GM19438 (cell line): ENCODE results near the gene RAD54L.

ENCODE experiments used
- ATAC-seq: cut with Tn5 transposase; IDR thresholded peaks from one replicate; pipeline ENCODE4 v1.9.1; 2021; ENCODE audit warnings: low read depth; ENCODE audit not compliant: unreplicated experiment

The RAD54L gene

DNA sequence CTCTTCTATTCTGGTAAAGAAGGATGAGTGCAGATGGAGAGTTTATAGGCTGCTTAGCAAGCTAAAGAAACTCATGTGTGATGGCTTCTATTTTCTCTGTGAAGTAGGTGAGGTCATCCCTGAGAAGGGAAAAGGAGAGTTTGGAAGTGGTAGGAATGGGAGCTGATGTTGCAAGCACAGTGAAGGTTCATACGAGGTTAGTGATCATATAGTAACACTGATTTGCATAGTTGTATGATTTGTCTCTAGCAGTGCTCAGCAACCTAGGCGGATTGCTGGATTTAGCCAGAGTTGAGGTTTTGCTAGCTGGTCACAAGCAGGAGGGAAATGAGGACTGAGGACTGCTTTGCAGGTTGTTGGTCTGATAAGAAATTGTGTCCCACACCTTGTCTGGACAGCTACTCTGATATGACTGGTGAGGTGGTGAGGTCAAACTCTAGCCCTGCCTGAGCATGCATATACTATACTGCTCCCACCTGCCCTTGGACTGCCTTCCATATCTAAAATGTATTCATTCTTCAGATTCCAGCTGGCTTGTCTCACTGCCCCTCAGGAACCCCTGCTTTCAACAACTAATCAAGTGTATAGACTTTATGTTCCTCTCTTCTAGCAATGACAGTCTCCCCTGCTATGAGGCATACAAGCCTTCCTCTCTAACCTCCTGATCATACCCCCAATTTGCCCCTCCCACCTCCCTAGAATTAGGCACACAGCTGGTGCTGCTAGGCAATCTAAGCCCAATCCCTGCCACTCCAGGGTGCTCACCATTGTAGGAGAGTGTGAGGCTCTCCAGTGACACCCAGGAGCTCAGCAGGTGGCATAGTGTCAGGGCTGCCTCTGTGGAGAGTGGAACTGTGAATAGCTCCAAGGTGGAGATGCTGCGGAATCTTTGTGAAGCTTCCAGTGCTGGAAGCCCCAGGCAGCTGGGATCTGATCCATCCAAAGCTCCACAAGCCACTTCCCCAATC, 37.3 kb downstream of the RAD54L start:
- no peak for ATAC-seq

DNA sequence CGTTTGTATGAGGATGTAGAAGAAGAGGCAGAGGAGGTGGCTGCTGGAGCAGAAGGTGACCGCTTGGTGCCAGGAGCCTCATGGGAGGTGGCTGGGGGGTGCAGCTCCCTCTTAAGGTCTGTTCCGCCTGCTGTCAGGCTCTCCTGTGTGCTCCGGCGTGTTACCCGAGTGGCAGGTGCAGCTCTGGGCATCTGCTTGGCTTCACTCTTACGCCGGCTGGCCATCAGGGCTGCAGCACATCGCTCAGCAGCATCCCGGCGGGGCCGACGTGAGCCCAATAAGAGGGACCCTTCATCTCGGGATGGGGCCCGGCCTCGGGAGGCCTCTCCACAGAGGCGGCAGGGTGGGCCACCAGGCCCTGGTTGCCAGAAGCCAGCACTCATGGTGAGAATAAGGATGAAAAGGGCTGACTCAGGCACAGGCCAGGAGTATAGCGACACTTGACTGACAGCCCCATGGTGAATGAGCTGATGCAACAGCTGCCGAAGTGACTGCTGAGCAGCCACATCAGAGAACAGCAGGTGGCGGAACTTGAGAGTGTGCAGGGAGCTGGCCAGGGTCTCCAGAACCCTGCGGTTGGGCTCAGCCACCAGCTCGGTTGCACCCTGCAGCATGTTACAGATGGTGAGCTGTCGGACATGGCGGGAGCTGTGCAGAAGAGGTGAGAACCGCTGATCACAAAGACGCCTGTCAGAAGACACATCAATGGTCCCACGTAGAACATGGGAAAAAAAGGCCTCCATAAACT, 38.3 kb downstream of the RAD54L start:
- no peak for ATAC-seq

- no peak for ATAC-seq
Measured at GRCh38 chr1:46288485-46289133, 41.0 kb downstream of the RAD54L start.

GRCh38 chr1:46289134-46289494, 41.6 kb downstream of the RAD54L start:
- ATAC-seq: no peak

DNA sequence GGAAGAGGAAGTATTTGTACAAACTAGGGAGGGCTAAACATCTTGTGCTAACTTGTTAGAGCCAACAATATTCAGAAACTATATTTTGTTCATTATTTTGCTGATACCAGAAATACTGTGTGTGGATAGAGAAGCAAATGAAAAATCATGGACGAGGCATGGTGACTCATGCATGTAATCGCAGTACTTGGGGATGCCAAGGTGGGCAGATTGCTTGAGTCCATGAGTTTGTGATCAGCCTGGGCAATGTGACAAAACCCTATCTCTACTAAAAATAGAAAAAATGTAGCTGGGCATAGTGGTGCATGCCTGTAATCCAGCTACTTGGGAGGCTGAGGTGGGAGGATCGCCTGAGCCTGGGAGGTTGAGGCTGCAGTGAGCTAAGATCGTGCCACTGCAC, 42.4 kb downstream of the RAD54L start:
- ATAC-seq: no peak

DNA sequence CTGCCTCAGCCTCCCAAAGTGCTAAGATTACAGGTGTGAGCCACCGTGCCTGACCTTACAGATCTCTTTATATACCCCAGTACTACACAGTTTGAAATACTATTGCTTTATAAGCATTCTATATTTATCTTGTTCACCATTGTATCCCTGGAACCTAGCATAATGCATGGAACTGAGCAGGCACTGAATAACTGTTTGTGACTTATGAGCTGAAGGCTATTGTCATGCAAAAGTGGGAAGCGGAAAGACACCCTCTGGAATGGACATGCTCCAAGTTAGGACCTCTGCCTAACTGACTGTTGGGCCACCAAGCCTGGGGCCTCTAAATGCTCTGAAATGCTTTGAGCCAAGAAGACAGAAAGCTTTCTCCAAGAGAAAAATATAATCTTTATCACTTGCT, 47.7 kb downstream of the RAD54L start:
- ATAC-seq: no peak

GRCh38 chr1:46298387-46298786, 50.8 kb downstream of the RAD54L start:
- ATAC-seq: no peak

GRCh38 chr1:46300673-46301405, 53.3 kb downstream of the RAD54L start:
- no peak for ATAC-seq

- ATAC-seq: no peak
Measured at GRCh38 chr1:46301406-46301807, 53.8 kb downstream of the RAD54L start.

- no peak for ATAC-seq
Measured at GRCh38 chr1:46301808-46302640, 54.5 kb downstream of the RAD54L start.

- no peak for ATAC-seq
Measured at GRCh38 chr1:46302641-46303037, 55.1 kb downstream of the RAD54L start.

DNA sequence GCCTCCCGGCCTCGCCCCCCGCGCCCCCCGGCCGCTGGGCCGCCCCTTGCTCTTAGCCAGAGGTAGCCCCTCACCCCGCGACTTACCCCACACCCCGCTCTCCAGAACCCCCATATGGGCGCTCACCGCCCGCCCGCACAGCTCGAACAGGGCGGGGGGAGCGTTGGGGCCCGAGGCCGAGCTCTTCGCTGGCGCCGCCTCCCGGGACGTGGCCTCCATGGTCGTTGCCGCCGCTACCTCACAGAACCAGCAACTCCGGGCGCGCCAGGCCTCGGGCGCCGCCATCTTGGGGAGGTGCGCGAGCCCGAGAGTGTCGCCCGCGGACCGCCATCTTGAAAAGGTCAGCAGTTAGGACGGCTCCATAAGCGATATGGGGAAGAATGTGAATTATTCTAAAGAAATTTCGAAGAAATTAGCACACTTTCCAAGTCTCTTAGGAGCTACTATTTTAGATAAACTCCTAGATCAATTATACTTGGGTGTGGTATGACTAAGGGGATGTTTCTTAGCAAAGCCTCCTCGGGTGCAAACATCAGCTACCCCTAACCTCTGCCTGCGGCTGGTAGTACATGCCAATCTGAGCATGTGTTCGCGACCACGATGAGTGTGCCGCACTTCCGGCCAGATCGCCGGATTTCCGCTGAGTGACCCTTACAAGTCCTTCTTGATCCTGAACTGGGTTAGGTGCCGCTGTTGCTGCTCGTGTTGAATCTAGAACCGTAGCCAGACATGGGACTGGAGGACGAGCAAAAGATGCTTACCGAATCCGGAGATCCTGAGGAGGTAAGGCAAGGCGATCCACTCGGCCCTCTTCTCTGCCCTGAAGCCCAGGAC, 55.7 kb downstream of the RAD54L start, which contains the start of the genes LRRC41 and UQCRH:
TSS of gene LRRC41 (minus strand) at position 579 of the 834 bp plus-strand sequence. CDS start at position 285, 294 bp downstream.
TSS of gene UQCRH (plus strand) at position 661 of the 834 bp plus-strand sequence. CDS start at position 730, 69 bp downstream.
- ATAC-seq: peak; percentile 65

DNA sequence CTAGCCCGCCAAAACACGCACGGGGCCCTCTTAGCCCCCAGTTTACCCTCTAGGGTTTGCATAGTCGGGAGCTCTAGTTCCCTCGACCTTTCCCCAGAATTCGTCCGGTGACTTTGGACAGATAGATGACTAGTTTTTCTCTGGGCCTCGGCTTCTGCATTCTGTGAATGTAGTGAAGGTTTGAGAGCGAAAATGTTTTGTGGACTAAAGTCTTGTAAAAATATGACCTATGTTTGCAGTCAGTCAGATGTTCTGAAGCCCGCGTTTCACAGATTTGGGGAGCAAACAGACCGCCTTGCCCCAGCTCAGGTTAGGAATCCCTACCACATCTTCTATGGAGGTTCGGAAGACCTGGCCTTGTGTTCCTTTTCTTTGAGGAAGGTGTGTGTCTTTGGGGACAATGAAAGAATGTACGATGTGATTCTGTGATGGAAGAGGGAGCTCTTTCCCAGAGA, 56.3 kb downstream of the RAD54L start:
- no peak for ATAC-seq

- ATAC-seq: no peak
Measured at GRCh38 chr1:46306159-46306530, 58.6 kb downstream of the RAD54L start.

- ATAC-seq: no peak
Measured at GRCh38 chr1:46309401-46310159, 62.0 kb downstream of the RAD54L start.

DNA sequence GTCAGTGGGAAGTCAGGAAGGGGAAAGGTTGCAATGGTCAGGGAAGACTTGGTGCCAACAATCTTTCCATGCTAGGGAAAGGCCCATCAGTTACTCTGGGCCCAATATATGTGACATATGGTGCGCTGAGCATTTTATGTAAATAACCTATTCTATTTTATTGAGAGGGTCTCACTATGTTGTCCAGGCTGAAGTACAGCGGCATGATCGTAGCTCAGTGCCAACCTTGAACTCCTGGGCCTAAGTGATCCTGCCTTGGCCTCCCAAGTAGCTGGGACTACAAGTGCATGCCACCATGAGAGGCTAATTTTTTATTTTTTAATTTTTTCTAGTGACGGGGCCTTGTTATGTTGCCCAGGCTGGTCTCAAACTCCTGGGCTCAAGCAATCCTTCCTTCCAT, 62.8 kb downstream of the RAD54L start:
- ATAC-seq: no peak

- ATAC-seq: no peak
Measured at GRCh38 chr1:46315669-46316403, 68.3 kb downstream of the RAD54L start.
